ENCODE results near the gene DUSP15.

Gene DUSP15

GRCh38 chr20:31843288-31843687, 27.0 kb downstream of the DUSP15 start:
- no peak overlapping the region for H3K9ac ChIP-seq (ENCODE audit: low read depth, low read length)
- H3K27ac ChIP-seq (ENCODE audit: low read length) = no peak overlapping the region
- H3K36me3 ChIP-seq (ENCODE audit: insufficient read depth, low read depth, low read length) = no peaks in the 10 kb centered on the region
- H3K27me3 ChIP-seq (ENCODE audit: insufficient read depth, low read length) = no peaks in the 10 kb centered on the region; the same call in 1 of the 2 replicates
- no peaks in the 10 kb centered on the region for H3K9me3 ChIP-seq (ENCODE audit: insufficient read depth, low read depth, low read length)
- H3K4me1 ChIP-seq (ENCODE audit: insufficient read depth, low read length) = peaks cover 7% of the 10 kb centered on the region; the same call in 1 of the 2 replicates
- no peak overlapping the region for H3K4me3 ChIP-seq (ENCODE audit: low read length)

GRCh38 chr20:31842471-31843157, 27.7 kb downstream of the DUSP15 start:
- Histone ChIP-seq H3K36me3 (ENCODE audit: insufficient read depth, low read depth, low read length) (no peaks in the 10 kb centered on the region), H3K4me1 (ENCODE audit: insufficient read depth, low read length) (peaks cover 7% of the 10 kb centered on the region; the same call in 1 of the 2 replicates), H3K4me3 (ENCODE audit: low read length) (no peak overlapping the region; the same call in 1 of the 2 replicates), H3K27ac (ENCODE audit: low read length) (no peak overlapping the region), H3K9ac (ENCODE audit: low read depth, low read length) (peak overlapping the region; percentile 15; the same call in 1 of the 2 replicates), H3K9me3 (ENCODE audit: insufficient read depth, low read depth, low read length) (no peaks in the 10 kb centered on the region), H3K27me3 (ENCODE audit: insufficient read depth, low read length) (no peaks in the 10 kb centered on the region; the same call in 1 of the 2 replicates)

GRCh38 chr20:31841928-31842327, 28.4 kb downstream of the DUSP15 start:
- Histone ChIP-seq H3K9ac (ENCODE audit: low read depth, low read length) (no peak overlapping the region), H3K9me3 (ENCODE audit: insufficient read depth, low read depth, low read length) (no peaks in the 10 kb centered on the region), H3K27ac (ENCODE audit: low read length) (no peak overlapping the region), H3K4me3 (ENCODE audit: low read length) (no peak overlapping the region), H3K27me3 (ENCODE audit: insufficient read depth, low read length) (no peaks in the 10 kb centered on the region), H3K36me3 (ENCODE audit: insufficient read depth, low read depth, low read length) (no peaks in the 10 kb centered on the region), H3K4me1 (ENCODE audit: insufficient read depth, low read length) (peaks cover 7% of the 10 kb centered on the region; the same call in 1 of the 2 replicates)

DNA sequence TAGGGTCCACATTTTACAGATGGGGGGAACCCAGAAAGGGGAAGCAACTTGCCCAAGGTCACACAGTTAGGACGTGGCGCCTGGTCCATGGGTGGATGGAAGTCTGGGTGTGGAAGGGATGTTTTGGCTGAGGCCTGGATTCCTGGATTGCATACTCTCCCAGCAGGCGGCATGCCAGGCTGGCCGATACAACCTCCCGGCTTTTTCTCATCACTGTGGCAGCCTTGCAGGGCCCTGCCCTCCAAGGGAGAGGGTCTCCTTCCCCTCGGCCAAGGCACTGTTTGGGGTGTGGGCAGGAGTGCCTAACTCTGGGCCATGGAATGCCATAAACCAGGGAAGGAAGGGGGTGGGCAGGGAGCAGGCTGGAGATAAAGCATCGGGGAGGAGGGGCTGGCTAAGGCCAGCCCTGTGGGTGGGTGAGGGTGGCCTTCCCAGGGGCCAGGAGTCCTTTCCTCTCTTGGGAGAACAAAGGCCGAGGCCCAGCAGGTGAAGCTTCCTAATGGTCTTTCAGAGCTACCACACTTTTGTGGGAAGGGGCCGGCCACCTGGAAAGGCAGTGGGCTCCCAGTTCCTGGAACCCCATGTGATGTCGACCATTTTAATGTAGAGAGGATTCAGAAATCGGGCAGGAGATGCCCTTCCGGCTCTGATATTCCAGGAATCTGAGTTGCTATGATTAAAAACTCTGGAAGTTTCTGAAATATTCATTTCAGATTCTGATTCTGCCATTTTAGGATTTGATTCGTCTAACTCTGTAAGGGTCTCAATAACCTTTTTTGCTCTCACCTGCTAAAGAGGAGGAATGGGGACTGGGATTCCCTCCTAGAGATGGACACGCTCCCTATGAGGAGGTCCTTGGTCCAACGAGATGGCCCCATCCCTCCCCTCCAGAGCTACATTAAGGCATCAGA, 29.2 kb downstream of the DUSP15 start:
- H3K36me3 ChIP-seq (ENCODE audit: insufficient read depth, low read depth, low read length) = no peaks in the 10 kb centered on the region
- peaks cover 7% of the 10 kb centered on the region; the same call in 1 of the 2 replicates for H3K4me1 ChIP-seq (ENCODE audit: insufficient read depth, low read length)
- H3K9me3 ChIP-seq (ENCODE audit: insufficient read depth, low read depth, low read length) = no peaks in the 10 kb centered on the region
- H3K9ac ChIP-seq (ENCODE audit: low read depth, low read length) = no peak overlapping the region
- no peak overlapping the region for H3K4me3 ChIP-seq (ENCODE audit: low read length)
- no peak overlapping the region for H3K27ac ChIP-seq (ENCODE audit: low read length)
- H3K27me3 ChIP-seq (ENCODE audit: insufficient read depth, low read length) = no peaks in the 10 kb centered on the region

GRCh38 chr20:31839782-31840487, 30.4 kb downstream of the DUSP15 start:
- Histone ChIP-seq H3K9me3 (ENCODE audit: insufficient read depth, low read depth, low read length) (no peaks in the 10 kb centered on the region), H3K27ac (ENCODE audit: low read length) (no peak overlapping the region), H3K36me3 (ENCODE audit: insufficient read depth, low read depth, low read length) (no peaks in the 10 kb centered on the region), H3K4me1 (ENCODE audit: insufficient read depth, low read length) (peaks cover 7% of the 10 kb centered on the region; the same call in 1 of the 2 replicates), H3K27me3 (ENCODE audit: insufficient read depth, low read length) (no peaks in the 10 kb centered on the region), H3K9ac (ENCODE audit: low read depth, low read length) (no peak overlapping the region), H3K4me3 (ENCODE audit: low read length) (no peak overlapping the region)

DNA sequence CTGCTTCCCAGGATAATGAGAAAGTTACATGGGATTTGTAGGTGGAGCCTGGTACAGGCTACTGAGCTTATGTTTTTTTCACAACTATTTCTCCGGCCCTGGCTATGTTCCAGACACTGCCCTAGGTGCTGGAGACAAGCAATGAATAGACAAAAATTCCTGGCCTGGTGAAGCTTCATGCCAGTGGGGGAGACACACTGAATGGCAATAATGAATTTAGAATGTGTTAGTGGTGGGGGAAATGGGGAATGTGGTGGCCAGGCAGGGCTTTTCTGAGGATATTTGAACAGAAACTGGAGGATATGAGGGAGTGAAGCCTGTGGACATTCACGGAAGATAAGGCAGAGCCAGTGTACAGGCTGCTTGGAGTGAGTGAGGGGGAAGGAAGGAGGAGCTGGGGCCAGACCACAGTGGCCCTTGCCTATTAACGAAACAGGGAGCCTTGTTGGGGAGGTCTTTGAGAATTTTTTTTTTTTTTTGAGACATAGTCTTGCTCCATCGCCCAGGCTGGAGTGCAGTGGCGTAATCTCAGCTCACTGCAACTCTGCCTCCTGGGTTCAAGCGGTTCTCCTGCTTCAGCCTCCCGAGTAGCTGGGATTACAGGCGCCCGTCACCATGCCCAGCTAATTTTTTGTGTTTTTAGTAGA, 31.6 kb downstream of the DUSP15 start:
- H3K4me3 ChIP-seq (ENCODE audit: low read length) = no peak overlapping the region
- no peaks in the 10 kb centered on the region for H3K27me3 ChIP-seq (ENCODE audit: insufficient read depth, low read length)
- H3K36me3 ChIP-seq (ENCODE audit: insufficient read depth, low read depth, low read length) = no peaks in the 10 kb centered on the region
- peaks cover 7% of the 10 kb centered on the region; the same call in 1 of the 2 replicates for H3K4me1 ChIP-seq (ENCODE audit: insufficient read depth, low read length)
- H3K9ac ChIP-seq (ENCODE audit: low read depth, low read length) = no peak overlapping the region
- H3K9me3 ChIP-seq (ENCODE audit: insufficient read depth, low read depth, low read length) = no peaks in the 10 kb centered on the region
- H3K27ac ChIP-seq (ENCODE audit: low read length) = no peak overlapping the region

DNA sequence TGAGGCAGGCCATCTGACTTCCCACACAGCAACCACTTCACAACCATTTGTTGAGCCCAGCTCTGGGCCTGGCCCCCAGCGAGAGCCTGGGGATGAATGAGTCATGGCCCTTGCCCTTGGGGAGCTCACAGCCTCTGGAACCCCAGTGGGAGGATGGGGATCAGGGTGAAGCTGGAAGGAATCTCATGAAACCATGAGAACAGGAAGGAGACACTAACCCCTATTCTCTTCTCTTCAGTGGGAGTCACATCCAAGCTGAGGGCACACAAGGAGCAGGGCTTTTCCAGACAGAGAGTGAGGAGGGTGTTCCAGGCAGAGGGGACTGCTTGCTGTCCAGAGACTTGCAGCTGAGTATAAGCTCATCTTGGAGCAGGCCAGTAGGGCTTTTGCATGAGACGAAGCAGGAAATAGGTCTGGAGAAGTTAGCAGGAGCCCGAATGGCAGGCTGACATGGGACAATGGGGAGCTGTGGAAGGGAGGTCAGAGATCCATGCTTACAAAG, 32.4 kb downstream of the DUSP15 start:
- no peak overlapping the region; the same call in 1 of the 2 replicates for H3K9ac ChIP-seq (ENCODE audit: low read depth, low read length)
- no peak overlapping the region for H3K4me3 ChIP-seq (ENCODE audit: low read length)
- no peaks in the 10 kb centered on the region for H3K36me3 ChIP-seq (ENCODE audit: insufficient read depth, low read depth, low read length)
- H3K27ac ChIP-seq (ENCODE audit: low read length) = no peak overlapping the region
- no peaks in the 10 kb centered on the region for H3K9me3 ChIP-seq (ENCODE audit: insufficient read depth, low read depth, low read length)
- H3K27me3 ChIP-seq (ENCODE audit: insufficient read depth, low read length) = no peaks in the 10 kb centered on the region
- H3K4me1 ChIP-seq (ENCODE audit: insufficient read depth, low read length) = peaks cover 7% of the 10 kb centered on the region; the same call in 1 of the 2 replicates

DNA sequence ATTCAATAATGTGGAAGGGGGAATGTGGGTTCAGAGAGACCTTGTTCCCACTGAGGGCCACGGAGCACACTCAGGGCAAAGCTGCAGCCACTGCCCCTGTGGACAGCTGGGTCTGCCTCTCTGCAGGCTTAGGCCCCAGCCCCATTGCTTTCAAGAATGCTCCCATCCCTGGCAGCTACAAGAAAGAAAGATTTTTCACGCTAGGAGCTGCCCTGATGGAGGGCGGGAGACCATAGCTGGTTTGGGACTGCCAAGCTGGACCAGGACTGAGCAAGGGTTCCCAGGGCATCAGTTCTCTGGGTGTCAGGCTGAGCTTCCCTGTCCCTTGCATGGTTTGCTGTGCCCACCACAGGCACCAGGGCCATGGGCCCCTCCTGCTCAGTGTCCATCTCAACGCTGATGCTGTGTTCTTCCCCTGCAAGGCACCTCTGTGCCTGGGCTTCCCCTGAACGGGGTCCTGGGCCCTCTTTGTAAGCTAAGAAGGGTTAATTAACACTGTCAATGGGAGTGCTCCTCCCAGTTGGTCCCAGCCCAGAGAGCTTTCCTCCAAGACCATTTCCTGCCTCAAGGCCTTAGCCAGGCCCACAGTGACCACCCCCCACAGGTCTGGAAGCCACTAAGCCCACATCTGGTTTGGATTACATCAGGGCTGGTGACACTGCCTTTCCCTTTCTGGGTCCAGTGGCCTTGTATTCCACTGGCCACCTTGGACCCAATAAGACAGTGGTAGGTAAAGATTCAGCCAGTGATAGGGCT, 33.3 kb downstream of the DUSP15 start:
- Histone ChIP-seq H3K4me1 (ENCODE audit: insufficient read depth, low read length) (no peaks in the 10 kb centered on the region; the same call in 1 of the 2 replicates), H3K9ac (ENCODE audit: low read depth, low read length) (no peak overlapping the region), H3K9me3 (ENCODE audit: insufficient read depth, low read depth, low read length) (no peaks in the 10 kb centered on the region), H3K4me3 (ENCODE audit: low read length) (no peak overlapping the region), H3K27me3 (ENCODE audit: insufficient read depth, low read length) (no peaks in the 10 kb centered on the region), H3K27ac (ENCODE audit: low read length) (no peak overlapping the region), H3K36me3 (ENCODE audit: insufficient read depth, low read depth, low read length) (no peaks in the 10 kb centered on the region)

- H3K9me3 ChIP-seq (ENCODE audit: insufficient read depth, low read depth, low read length) = no peaks in the 10 kb centered on the region
- H3K27me3 ChIP-seq (ENCODE audit: insufficient read depth, low read length) = no peaks in the 10 kb centered on the region
- H3K4me1 ChIP-seq (ENCODE audit: insufficient read depth, low read length) = no peaks in the 10 kb centered on the region
- H3K9ac ChIP-seq (ENCODE audit: low read depth, low read length) = no peak overlapping the region
- H3K27ac ChIP-seq (ENCODE audit: low read length) = no peak overlapping the region
- no peak overlapping the region for H3K4me3 ChIP-seq (ENCODE audit: low read length)
- H3K36me3 ChIP-seq (ENCODE audit: insufficient read depth, low read depth, low read length) = no peaks in the 10 kb centered on the region
These were observed 34.1 kb downstream of the DUSP15 start for GRCh38 chr20:31835977-31836852.

GRCh38 chr20:31835554-31835953, 34.8 kb downstream of the DUSP15 start:
- Histone ChIP-seq H3K36me3 (ENCODE audit: insufficient read depth, low read depth, low read length) (no peaks in the 10 kb centered on the region), H3K4me1 (ENCODE audit: insufficient read depth, low read length) (no peaks in the 10 kb centered on the region), H3K27ac (ENCODE audit: low read length) (no peak overlapping the region), H3K4me3 (ENCODE audit: low read length) (no peak overlapping the region), H3K9ac (ENCODE audit: low read depth, low read length) (no peak overlapping the region), H3K9me3 (ENCODE audit: insufficient read depth, low read depth, low read length) (no peaks in the 10 kb centered on the region), H3K27me3 (ENCODE audit: insufficient read depth, low read length) (no peaks in the 10 kb centered on the region)

All from iPS-20b (cell line).